Ishikawa (cell line): Measurements from ENCODE around the gene EYA2.

Experiments
- CEBPB ChIP-seq: IDR thresholded peaks from 2 replicates; pipeline ENCODE4 v1.6.1; 2012
- CREB1 ChIP-seq: IDR thresholded peaks from 2 replicates; pipeline ENCODE4 v1.6.1; 2012; ENCODE audit warnings: low read depth
- EGR1 ChIP-seq: IDR thresholded peaks from 2 replicates; pipeline ENCODE4 v1.6.1; 2012
- EP300 ChIP-seq: IDR thresholded peaks from 2 replicates; pipeline ENCODE4 v1.6.1; 2012; ENCODE audit warnings: borderline replicate concordance
- FOXM1 ChIP-seq: IDR thresholded peaks from 2 replicates; pipeline ENCODE4 v1.6.1; 2012; ENCODE audit warnings: low read depth, borderline replicate concordance
- MAX ChIP-seq: IDR thresholded peaks from 2 replicates; pipeline ENCODE4 v1.6.1; 2012
- NFIC ChIP-seq: IDR thresholded peaks from 2 replicates; pipeline ENCODE4 v1.6.1; 2012
- RAD21 ChIP-seq: IDR thresholded peaks from 2 replicates; pipeline ENCODE4 v1.6.1; 2012; ENCODE audit warnings: low read depth
- TAF1 ChIP-seq: IDR thresholded peaks from 2 replicates; pipeline ENCODE4 v1.6.1; 2012; ENCODE audit warnings: low read depth, mild to moderate bottlenecking
- TCF12 ChIP-seq: IDR thresholded peaks from 2 replicates; pipeline ENCODE4 v1.6.1; 2012; ENCODE audit warnings: low read depth
- TEAD4 ChIP-seq: IDR thresholded peaks from 2 replicates; pipeline ENCODE4 v1.6.1; 2012
- USF1 ChIP-seq: IDR thresholded peaks from 2 replicates; pipeline ENCODE4 v1.6.1; 2012
- YY1 ChIP-seq: IDR thresholded peaks from 2 replicates; pipeline ENCODE4 v1.6.1; 2012; ENCODE audit warnings: low read depth
- ZBTB7A ChIP-seq: IDR thresholded peaks from 2 replicates; pipeline ENCODE4 v1.6.1; 2012; ENCODE audit warnings: low read depth
- TF ChIP-seq, protein P1 (sequence below): IDR thresholded peaks from 2 replicates; pipeline ENCODE4 v1.6.1; 2012; ENCODE audit warnings: low read depth, mild to moderate bottlenecking

Gene EYA2

DNA sequence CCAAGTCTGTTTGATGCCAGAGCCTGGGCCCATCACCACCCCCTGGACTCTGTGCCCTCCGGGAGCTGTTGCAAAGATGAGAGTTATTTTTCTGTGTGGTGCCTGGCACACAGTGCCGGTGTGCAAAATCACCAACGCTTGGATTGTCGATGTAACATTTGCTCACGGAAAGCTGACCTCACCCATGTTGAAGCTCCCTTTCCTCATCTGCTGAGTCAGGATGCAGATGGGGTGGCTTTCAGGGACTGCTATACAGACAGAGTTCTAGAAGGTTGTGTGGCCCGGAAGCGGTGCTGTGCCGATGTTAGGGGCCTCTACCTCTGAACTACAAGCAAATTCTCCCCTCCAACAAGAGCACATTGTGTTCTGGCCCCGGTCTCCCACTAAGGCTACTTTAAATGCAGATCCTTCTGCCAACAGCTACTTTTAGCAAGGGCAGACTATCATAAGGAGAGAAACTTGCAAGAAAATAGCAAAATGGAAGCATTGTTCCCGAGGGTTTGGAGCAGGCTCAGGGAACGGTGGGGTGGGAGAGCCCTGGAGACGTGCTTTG, 34.0 kb downstream of the EYA2 start:
- TF ChIP-seq FOXM1 (no peak), NFIC (no peak), TAF1 (no peak), YY1 (no peak), EGR1 (no peak), TEAD4 (no peak), TCF12 (no peak)

GRCh38 chr20:46929902-46930301, 35.3 kb downstream of the EYA2 start:
- TF ChIP-seq, protein P1, sequence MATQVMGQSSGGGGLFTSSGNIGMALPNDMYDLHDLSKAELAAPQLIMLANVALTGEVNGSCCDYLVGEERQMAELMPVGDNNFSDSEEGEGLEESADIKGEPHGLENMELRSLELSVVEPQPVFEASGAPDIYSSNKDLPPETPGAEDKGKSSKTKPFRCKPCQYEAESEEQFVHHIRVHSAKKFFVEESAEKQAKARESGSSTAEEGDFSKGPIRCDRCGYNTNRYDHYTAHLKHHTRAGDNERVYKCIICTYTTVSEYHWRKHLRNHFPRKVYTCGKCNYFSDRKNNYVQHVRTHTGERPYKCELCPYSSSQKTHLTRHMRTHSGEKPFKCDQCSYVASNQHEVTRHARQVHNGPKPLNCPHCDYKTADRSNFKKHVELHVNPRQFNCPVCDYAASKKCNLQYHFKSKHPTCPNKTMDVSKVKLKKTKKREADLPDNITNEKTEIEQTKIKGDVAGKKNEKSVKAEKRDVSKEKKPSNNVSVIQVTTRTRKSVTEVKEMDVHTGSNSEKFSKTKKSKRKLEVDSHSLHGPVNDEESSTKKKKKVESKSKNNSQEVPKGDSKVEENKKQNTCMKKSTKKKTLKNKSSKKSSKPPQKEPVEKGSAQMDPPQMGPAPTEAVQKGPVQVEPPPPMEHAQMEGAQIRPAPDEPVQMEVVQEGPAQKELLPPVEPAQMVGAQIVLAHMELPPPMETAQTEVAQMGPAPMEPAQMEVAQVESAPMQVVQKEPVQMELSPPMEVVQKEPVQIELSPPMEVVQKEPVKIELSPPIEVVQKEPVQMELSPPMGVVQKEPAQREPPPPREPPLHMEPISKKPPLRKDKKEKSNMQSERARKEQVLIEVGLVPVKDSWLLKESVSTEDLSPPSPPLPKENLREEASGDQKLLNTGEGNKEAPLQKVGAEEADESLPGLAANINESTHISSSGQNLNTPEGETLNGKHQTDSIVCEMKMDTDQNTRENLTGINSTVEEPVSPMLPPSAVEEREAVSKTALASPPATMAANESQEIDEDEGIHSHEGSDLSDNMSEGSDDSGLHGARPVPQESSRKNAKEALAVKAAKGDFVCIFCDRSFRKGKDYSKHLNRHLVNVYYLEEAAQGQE: no peak
- TF ChIP-seq USF1 (no peak), RAD21 (no peak), CEBPB (no peak), EP300 (no peak), NFIC (no peak), YY1 (no peak), TEAD4 (no peak)

DNA sequence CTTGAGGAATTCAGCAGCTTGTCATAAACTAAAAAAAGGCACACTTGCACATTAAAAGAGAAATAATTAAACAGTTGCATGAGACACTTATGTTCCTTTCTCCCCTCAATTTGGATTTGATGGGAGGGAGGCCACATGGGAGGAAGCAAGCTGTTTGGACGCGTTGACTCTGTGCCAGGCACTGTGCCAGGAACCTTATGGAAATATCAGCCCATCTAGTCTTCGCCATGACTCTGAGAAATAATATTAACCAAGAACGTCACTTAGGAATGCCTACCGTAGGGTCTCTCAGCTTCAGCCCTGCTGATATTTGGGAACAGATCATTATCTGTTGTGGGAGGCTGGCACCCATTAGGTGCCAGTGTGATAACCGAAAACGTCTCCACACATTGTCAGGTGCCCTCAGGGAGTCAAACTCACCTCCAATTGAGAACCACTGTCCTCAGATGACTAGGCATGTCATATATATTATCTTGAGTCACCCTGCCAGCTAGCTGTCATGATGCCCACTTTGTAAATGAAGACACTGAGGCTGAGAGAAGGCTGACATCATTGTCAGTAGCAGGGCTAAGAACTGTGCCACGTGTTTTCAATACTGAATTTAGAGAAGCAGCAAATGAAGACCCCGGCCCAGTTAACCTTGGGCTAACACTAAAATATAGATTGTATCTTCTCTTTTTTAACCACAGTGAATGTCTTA, 36.1 kb downstream of the EYA2 start:
- TF ChIP-seq CREB1 (no peak), YY1 (no peak), CEBPB (no peak), USF1 (no peak), EP300 (no peak), NFIC (no peak), RAD21 (no peak), MAX (no peak), ZBTB7A (no peak), TEAD4 (no peak), TAF1 (no peak), EGR1 (no peak), TCF12 (no peak)
- TF ChIP-seq, protein P1: no peak

- TF ChIP-seq NFIC: no peak
- no peak for TF ChIP-seq USF1
- TF ChIP-seq EP300: no peak
- no peak for TF ChIP-seq ZBTB7A
- TF ChIP-seq TEAD4: no peak
- no peak for TF ChIP-seq RAD21
These were observed 37.1 kb downstream of the EYA2 start for GRCh38 chr20:46931699-46932098.

GRCh38 chr20:46933150-46933549, 38.5 kb downstream of the EYA2 start:
- TF ChIP-seq TAF1: no peak

DNA sequence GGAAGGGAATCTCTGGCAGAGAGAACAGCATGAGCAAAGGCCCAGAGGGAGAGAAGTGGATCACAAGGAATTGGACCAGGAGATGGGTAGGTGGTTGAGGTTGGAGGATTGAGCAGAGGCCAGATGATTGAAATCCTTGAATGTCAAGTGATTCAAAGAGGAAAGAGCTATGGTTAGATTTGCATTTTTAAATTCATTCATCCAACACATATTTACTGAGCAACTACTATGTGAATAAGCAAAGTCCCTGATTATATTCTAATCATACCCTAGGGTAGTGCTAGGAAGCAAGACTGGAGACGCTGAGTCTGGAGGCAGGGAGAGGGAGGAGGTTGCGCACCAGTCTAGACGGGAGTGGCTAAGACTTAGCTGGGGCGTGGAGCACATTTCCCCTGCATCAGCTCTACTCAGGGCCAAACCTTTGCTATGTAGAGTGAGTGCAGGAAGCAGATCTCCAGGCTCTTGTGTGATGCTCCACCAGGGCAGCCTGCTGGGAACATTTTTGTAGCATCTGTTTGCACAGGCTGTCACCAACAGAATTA, 40.2 kb downstream of the EYA2 start:
- TF ChIP-seq MAX: no peak
- no peak for TF ChIP-seq TEAD4
- TF ChIP-seq TAF1: no peak
- TF ChIP-seq TCF12: no peak
- no peak for TF ChIP-seq YY1
- no peak for TF ChIP-seq CEBPB
- TF ChIP-seq CREB1: no peak
- TF ChIP-seq, protein P1: no peak
- TF ChIP-seq FOXM1: no peak
- no peak for TF ChIP-seq NFIC
- no peak for TF ChIP-seq USF1
- TF ChIP-seq EGR1: no peak
- TF ChIP-seq ZBTB7A: no peak
